GM21381 (cell line): ENCODE data around the gene GNB2.

Experiments used
- ATAC-seq: cut with Tn5 transposase; IDR thresholded peaks from one replicate; pipeline ENCODE4 v1.9.1; 2021; ENCODE audit warnings: mild to moderate bottlenecking, moderate library complexity; ENCODE audit not compliant: unreplicated experiment

GNB2 gene

DNA sequence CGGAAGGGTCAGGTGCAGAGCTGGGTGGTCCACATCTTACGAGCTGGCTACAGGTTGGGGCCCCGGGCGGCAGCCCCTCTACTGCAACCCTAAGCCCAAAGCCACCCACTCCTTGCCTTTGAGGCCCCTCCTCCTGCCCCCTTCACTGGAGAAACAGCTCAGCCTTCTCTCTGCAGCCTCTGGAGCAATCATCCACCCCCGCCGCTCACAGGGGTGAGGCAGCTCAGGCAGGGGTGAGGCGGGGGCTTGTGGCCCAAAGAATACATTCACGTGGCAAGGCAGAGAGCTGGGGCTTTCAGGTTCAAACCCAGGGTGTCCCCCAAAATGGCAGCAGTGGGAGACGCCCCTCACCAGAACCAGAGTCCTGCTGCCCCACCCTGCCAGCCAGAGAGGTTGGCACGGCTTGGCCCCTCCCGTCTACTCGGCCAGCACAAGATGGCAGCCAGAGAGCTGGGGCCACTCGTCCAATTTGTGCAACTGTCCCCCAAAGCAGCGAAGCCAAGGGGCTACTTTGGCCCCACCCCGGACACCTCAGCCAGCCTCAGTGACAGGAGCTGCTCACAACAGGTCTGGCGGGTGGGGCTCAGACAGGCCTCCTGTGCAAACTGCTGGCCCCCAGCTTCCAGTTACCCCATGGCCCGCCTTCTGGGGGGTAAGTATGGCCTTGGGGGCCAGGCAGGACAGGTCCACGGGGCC is 7.2 kb downstream of the GNB2 start:
- ATAC-seq, result no peak

DNA sequence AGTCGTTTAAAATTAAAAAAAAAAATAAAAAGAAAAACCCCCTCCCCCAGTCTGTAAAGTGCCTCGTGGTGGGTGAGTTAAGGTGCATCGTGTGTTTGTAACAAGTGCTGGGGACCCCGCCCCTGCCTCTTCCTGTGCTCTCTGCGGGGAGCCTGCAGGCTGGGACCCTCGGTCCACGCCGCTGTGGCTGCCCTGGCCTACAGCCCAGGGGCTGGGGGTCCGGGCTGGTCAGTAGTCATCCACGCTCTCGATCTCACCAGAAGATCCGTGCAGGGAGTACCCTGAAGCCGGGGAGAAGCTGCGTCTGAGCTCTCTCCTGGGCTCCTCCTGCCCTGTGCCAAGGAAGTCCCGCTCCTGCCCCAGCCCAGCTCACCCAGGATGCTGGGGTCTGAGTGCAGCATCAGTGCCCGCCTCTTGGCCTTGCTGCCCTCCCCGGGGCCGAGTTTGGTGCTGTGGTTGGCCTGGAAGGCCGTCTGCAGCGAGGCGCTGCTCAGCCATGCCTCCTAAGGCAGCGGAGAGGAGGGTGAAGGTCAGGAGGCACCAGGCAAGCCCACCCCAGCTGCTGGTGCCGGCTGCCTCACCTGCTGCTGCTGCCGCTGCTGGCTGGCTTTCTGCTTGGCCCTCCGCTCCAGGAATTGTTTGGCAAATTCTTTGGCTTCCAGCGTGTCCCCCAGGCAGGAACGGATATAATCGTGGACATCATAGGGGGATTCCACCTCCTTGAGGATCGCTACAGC is 8.1 kb downstream of the GNB2 start:
- no peak for ATAC-seq

DNA sequence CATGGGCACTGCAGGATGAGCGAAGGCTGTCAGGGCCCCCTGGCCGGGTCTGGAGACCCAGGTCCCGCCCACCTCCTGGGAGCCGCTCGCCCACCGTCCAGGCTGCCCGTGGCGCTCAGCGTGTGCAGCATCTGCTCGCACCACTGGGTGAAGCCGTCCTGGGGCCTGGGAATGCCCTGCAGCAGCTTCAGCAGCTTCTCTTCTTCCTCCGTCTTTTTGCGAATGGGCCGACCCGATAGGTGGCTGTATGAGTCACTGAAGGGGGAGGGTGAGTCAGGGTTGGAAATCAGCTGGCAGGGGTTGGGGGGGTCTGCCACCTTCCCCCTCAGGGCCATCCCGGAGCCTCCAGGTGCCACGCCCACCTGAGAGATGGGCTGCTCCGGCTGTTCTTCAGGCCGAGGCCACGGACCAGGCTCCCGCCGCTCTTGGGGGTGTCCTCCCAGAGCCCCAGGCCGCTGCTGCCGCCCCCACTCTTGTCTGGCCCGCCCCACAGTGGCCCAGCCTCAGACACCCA is 8.7 kb downstream of the GNB2 start:
- ATAC-seq, result no peak

DNA sequence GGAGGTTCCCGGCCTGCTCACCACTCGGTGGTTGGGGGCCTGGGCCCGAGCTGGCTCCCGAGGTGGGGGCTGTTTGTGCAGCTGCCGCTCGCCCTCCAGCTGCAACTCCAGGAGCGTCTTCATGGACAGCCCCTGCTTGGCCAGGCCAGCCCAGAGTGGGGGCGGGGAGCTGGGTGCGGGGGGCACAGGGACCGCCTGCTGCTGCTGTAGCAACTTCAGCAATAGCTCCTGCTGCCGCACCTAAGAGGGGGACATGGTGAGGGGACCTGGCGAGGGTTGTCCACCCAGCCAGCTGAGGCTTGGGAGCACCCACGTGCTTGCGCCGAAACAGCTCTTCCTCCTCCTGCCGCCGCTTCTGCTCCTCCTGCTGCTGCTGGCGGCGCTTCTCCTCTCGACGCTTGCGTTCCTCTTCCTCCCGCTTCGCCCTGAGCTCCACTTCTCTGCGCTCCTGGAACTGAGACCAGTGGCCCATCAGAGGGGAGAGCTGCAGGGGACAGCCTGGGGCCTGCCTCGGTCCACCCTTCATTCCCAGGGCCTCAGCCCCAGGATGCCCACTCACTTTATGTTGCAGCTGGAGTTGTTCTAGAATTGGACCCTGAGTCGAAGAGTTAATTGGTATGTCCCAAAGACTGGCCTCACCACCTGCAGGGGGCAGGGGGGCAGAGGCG is 9.6 kb downstream of the GNB2 start:
- no peak for ATAC-seq

GRCh38 chr7:100683659-100684533 is 10.4 kb downstream of the GNB2 start:
- no peak for ATAC-seq

GRCh38 chr7:100684534-100685042 is 11.0 kb downstream of the GNB2 start:
- no peak for ATAC-seq

GRCh38 chr7:100685049-100685605 is 11.6 kb downstream of the GNB2 start:
- no peak for ATAC-seq

- ATAC-seq, result no peak
Observed at GRCh38 chr7:100685631-100686145, 12.1 kb downstream of the GNB2 start.

GRCh38 chr7:100686201-100686821 is 12.8 kb downstream of the GNB2 start:
- no peak for ATAC-seq

DNA sequence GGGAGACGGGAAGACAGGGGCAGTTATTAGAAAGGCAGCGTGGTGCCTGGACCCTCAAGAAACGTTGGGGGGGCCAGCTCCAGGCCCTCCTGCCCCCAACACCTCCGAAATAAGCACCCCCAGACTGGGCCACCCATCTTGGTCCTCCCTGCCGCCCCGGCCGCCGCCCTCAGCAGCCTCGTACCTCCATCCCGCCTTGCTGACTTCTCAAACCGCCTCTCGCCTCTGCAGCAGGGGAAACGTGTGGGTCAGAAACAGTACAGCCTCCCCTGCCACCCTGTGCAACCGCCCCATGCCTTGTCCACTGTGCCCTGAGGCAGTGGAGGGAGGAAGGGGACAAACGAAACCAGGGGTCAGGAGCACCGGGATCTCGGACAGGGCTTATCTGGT is 13.3 kb downstream of the GNB2 start:
- ATAC-seq, result no peak

DNA sequence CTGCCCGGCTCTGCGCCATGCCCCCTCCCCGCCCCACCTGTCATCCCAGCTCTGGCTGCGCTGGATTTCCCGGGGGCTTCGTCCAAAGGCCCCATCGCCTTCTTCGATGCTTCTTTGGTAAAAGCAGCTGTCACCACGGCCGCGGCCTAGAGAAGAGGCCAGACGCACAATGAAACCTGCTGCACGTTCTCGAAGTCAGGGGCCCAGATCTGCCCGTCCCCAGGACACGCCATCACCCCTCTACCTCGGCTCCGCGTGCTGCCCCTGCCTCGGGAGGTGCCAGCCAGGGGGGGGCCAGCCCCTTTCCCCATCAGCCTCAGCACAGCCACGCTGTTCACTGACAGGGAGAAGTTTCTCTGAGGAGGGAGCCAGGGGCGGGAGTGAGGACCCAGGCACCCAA is 13.7 kb downstream of the GNB2 start:
- ATAC-seq, result no peak

DNA sequence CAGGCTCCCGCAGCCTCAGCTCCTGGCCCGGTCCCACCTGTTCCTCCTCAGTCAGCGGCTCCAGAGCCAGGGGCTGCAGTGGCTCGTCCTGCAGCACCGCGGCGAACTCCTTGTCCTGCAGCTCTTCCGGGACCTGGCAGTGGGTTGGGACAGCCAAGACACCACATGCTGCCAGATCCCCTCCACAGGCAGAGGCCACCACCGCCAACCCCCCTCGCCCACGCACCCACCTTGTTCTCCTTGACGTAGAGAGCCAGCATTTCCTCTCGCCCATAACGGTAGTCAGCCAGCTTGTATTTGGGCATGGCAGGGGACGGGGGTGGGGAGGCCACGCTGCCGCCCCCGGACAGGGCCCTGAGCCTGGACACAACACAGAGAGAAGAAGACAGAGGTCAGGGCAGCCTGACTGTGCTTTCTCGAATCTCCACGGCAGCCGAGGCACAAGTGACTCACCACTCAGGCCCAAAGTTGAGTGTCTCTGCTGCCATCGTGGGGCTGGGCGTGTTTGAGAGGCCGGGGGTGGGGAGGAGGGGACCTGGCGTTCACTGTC is 14.3 kb downstream of the GNB2 start:
- no peak for ATAC-seq

DNA sequence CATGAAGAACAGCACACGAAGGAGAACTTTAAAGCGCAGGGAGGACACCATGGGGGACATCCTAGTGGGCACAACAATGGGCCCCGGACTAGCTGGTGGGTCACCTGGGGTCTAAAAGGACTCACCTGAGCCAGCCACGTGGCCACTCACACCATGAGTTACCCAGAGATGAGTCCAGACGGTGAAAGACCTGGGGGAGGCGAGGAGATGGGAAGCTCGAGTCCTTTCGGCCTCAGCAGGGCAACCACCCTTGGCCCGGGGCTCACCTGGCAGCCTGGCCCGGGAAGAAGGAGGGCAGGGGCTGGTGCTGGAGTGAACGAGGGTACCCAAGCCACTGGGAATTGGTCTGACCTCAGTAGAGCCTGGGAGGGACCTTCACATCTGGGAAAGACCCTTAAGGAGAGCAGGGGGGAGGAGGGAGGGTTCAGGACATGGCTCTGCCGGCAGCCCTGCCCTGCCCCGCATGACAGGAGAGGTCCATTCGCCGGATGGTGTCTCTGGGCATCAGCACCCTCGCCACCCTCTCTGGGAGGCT is 14.9 kb downstream of the GNB2 start:
- ATAC-seq, result no peak

- ATAC-seq, result no peak
Observed at GRCh38 chr7:100689230-100690135, 15.9 kb downstream of the GNB2 start.

DNA sequence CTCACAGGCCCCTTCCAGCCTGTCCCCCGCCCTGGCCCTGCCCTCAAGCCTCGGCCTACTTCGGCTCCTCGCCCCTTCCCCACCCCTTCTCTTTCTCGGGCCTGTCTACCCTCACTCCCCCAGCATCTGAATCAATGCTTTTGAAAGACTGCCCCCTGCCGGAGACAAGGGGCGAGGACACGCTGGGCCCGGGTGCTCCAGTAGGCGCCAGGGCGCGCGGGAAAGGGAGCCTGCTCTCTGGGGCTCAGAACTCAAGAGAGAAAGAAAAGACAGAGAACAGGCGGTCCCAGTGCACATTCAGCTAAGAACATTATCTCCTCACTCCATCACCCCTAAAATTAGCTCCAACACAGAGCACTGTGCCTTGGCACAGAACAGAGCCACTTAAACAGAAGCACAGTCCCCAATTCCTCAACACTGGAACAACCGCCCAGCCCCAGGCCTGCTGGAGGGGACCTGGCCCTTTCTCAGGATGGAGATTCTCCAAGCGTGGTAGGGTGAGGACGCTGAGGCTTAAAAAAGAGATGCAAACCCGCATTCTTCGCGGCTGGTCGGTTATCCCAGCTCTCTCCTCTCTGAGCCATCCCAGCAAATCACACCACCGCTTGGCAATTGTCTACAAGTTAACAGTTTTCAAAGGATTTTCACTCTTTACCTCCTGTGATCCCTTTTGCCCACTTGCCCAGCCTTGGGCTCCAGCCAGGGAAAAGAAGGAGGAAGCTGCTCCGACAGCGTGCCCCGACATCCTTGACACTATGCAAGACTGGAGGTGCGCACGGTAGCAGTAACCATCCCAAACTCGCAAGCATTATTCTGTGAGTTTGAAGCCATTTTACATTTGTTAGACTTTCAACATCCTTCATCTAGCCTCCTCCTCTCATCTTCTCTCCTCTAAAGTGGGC is 18.4 kb downstream of the GNB2 start:
- no peak for ATAC-seq

GRCh38 chr7:100692578-100692961 is 19.0 kb downstream of the GNB2 start:
- no peak for ATAC-seq
